Left ventricle myocardium superior (tissue), 1 donor: ENCODE measurements around the gene CACNB4. TPM values are rescaled to one million over a fixed set of nuclear protein-coding genes. Genes with fewer than 3 reads are reported as not detected.

ENCODE experiments used
- ATAC-seq: fragments of 200-7000 bp; cut with Tn5 transposase; one replicate; pipeline ENCODE4 v1.9.1; 2020; ENCODE audit warnings: mild to moderate bottlenecking, moderate library complexity
- DNase-seq: peaks from one replicate; pipeline ENCODE4 v3.0.0-alpha.2; 2020
- intact Hi-C: fragments of 100-400 bp; cut with micrococcal nuclease; formaldehyde crosslinking; loops from one replicate; pipeline ENCODE4 v1.11.0; 2022
- total RNA-seq: library from RNA; stranded (reverse); fragmentation: NEBNext Ultra II Directional; extraction: Animal tissue kit (Norgen Biotek cat#: 25700); gene quantifications from one replicate; pipeline ENCODE4 v1.2.1, GENCODE V29; 2021
- donor health status: DM: no; HTN: yes; CAD: no; lungs with severe emphysema.

The CACNB4 gene
- total RNA-seq, 1 donor from 2014 or later = 0.32 TPM

GRCh38 chr2:151786077-151786476 is 312.8 kb downstream of the CACNB4 start:
- ATAC-seq = no peak
- intact Hi-C loops = no loop called here

GRCh38 chr2:151783133-151783520 is 315.7 kb downstream of the CACNB4 start:
- DNase-seq (no peak), ATAC-seq (no peak)
- intact Hi-C loops = no loop called here

More at GRCh38 chr2:151786077-151786476, 312.8 kb downstream of the CACNB4 start:
- no peak for DNase-seq

Other genes starting within 250 kb of the CACNB4 start
- 24.1 TPM for gene STAM2, start 76.7 kb upstream of the CACNB4 start, total RNA-seq
- 6.4 TPM for gene FMNL2, start 236.1 kb upstream of the CACNB4 start, total RNA-seq